ENCODE results near the gene NR1D1. TPM values are rescaled to one million over a fixed set of nuclear protein-coding genes. Genes with fewer than 3 reads are reported as not detected.

Gene NR1D1
- total RNA-seq, 1 experiment from 2014 or later, result 10.7 TPM

DNA sequence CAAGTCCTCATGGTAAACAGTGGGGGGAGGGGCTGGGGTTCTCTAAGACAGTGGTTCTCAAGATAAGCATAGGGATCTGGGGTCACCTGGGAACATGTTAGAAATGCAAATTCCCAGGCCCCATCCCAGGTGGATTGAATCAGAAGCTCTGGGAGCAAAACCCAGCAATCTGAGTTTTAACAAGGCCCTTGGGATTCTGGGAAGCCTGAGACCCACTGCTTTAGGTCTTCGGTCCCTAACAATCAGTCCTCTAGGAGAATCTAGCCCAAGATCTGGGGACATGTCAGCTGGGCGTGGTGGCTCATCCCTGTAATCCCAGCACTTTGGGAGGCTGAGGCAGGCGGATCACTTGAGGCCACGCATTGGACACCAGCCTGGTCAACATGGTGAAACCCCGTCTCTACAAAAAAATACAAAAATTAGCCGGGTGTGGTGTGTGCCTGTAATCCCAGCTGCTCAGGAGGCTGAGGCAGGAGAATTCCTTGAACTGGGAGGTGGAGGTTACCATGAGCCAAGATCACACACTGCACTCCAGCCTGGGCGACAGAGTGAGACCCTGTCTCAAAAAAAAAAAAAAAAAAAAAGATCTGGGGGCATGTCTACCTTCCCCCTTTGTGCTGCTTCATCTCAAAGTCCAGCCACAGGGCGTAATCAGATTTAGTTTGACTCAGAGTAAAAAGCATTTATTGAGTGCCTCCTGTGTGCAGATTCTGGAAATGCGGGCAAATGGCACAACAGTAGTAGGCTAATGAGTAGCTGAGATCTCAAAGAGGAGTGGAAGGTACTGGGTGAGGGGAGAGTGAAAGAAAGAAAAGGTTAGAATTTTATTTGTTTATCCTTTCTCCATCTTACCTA lies 8.8 kb upstream of the NR1D1 start:
- CTCF ChIA-PET, result no interaction called here
- Histone ChIP-seq H3K36me3 (ENCODE audit: low read depth) (no peaks in the 10 kb centered on the region), H3K27ac (no peak overlapping the region), H3K27me3 (ENCODE audit: insufficient read depth, low read depth) (no peaks in the 10 kb centered on the region), H3K9me2 (ENCODE audit: insufficient read depth) (no peaks in the 10 kb centered on the region), H3K4me1 (replicated peaks; ENCODE audit: insufficient read depth) (peaks cover 40% of the 10 kb centered on the region), H3K9me3 (ENCODE audit: insufficient read depth, low read depth) (no peaks in the 10 kb centered on the region), H3K4me3 (no peak overlapping the region), H3K4me2 (no peak overlapping the region), H2AFZ (no peak overlapping the region), H4K20me1 (ENCODE audit: insufficient read depth) (no peaks in the 10 kb centered on the region), H3F3A (ENCODE audit: insufficient read depth, low read depth) (peaks cover 9% of the 10 kb centered on the region; the same call in 1 of the 2 replicates), H3K79me2 (ENCODE audit: low read depth) (no peaks in the 10 kb centered on the region)
- POLR2A ChIA-PET (ENCODE audit: unreplicated experiment), result interaction anchor here (0.6 kb wide), 1 partner anchor 1342 kb away, joined by 5 read pairs; no protein-coding TSS in a partner anchor
- no TSS peak for BruUV-seq (replicated peaks)
- intact Hi-C loops (cut with micrococcal nuclease; ENCODE audit: unreplicated experiment), result no loop called here
- no peak for TF ChIP-seq EZH2 (IDR thresholded peaks at IDR 0.05; ENCODE audit: low read depth)
- TF ChIP-seq, protein P1, sequence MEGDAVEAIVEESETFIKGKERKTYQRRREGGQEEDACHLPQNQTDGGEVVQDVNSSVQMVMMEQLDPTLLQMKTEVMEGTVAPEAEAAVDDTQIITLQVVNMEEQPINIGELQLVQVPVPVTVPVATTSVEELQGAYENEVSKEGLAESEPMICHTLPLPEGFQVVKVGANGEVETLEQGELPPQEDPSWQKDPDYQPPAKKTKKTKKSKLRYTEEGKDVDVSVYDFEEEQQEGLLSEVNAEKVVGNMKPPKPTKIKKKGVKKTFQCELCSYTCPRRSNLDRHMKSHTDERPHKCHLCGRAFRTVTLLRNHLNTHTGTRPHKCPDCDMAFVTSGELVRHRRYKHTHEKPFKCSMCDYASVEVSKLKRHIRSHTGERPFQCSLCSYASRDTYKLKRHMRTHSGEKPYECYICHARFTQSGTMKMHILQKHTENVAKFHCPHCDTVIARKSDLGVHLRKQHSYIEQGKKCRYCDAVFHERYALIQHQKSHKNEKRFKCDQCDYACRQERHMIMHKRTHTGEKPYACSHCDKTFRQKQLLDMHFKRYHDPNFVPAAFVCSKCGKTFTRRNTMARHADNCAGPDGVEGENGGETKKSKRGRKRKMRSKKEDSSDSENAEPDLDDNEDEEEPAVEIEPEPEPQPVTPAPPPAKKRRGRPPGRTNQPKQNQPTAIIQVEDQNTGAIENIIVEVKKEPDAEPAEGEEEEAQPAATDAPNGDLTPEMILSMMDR (conservative IDR thresholded peaks at IDR 0.05), result no peak
- no peak for DNase-seq

DNA sequence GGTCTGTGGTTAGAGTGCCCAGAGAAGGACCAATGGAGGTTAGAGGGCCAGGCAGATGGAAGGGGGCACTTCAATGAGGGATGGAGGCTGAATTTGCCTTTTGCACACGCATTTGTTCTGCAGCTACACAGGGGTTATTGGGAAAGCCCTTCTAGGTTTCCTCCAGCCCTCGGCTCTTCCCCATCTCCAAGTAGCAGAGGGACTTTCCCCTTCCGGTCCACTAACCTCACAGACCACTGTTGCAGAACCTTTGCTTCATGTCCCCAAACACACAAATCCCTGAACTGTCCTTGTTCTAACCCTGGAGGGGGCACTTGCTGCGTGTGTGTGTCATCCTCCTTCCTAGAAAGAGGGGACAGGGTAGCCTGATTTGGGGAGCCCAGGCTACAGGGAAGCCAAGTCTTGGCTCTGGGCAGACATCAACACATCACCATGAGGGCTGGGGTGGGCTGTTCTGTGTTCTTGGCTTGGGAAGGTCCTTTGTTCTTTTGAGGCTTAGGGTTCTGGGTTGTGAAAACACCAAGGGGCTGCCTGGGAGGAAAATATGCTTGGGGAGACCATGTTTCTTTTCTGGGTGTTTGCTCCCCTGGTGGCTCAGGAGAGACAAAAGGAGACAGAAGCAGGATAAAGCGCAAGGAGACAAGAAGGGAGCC lies 7.3 kb upstream of the NR1D1 start:
- no peak for TF ChIP-seq EZH2 (IDR thresholded peaks at IDR 0.05; ENCODE audit: low read depth)
- TF ChIP-seq, protein P1 (conservative IDR thresholded peaks at IDR 0.05), result no peak
- no peak overlapping the region for H3K4me3 ChIP-seq
- H3K79me2 ChIP-seq (ENCODE audit: low read depth), result no peaks in the 10 kb centered on the region
- ChIA-PET CTCF (interaction anchor here (0.7 kb wide), 1 partner anchor 92 kb away, joined by 6 read pairs; no protein-coding TSS in a partner anchor), POLR2A (ENCODE audit: unreplicated experiment) (interaction anchor here (0.6 kb wide), 1 partner anchor 86 kb away, joined by 3 read pairs; no protein-coding TSS in a partner anchor)
- H3K27ac ChIP-seq, result no peak overlapping the region
- no peak overlapping the region for H3K4me2 ChIP-seq
- H3K9me2 ChIP-seq (ENCODE audit: insufficient read depth), result no peaks in the 10 kb centered on the region
- no peaks in the 10 kb centered on the region for H3K9me3 ChIP-seq (ENCODE audit: insufficient read depth, low read depth)
- no TSS peak for BruUV-seq (replicated peaks)
- DNase-seq, result no peak
- peaks cover 43% of the 10 kb centered on the region for H3K4me1 ChIP-seq (replicated peaks; ENCODE audit: insufficient read depth)
- no peaks in the 10 kb centered on the region for H3K36me3 ChIP-seq (ENCODE audit: low read depth)
- no peaks in the 10 kb centered on the region for H3F3A ChIP-seq (ENCODE audit: insufficient read depth, low read depth)
- no peak overlapping the region for H2AFZ ChIP-seq
- intact Hi-C loops (cut with micrococcal nuclease; ENCODE audit: unreplicated experiment), result no loop called here
- H3K27me3 ChIP-seq (ENCODE audit: insufficient read depth, low read depth), result no peaks in the 10 kb centered on the region
- no peaks in the 10 kb centered on the region for H4K20me1 ChIP-seq (ENCODE audit: insufficient read depth)

DNA sequence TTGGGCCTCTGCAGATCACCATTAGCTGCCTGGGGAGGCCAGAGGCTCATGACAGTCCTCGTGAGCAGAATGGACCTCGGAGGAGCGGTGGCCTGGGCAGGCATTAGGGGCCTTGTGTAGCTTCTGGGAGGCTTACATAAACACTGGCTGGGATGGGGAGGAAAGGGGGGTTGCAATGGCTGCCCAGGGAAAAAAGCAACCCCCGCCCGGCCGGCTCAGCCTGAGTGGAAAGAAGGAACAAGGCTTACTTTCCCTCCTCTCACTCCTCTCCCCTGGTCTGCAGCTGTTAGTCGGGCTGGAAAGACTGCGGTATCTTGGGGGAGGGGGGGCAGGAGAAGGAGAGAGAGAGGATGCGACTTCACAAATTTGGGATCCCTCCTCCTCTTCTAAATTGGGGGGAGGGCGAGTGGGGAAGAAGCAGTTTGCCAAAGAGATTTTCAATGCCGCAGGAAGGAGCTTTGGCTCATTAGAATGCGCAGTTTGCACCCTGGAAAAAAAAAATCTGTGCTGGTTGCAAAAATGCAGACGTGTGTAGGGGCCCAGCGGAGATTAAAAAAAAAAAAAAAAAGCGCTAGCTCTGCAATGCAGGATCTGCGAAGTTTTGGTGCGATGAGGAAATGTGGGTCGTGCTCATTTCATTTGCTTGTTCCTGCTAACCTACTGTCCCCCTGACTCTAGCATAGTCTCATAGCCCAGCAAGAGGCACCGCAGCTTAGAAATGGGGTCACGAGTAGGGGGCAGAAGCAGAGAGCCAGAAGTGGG lies 6.6 kb upstream of the NR1D1 start:
- no peak for TF ChIP-seq EZH2 (IDR thresholded peaks at IDR 0.05; ENCODE audit: low read depth)
- TF ChIP-seq, protein P1 (conservative IDR thresholded peaks at IDR 0.05), result no peak

More for the DNA sequence above, 6.6 kb upstream of the NR1D1 start:
- ChIA-PET POLR2A (ENCODE audit: unreplicated experiment) (interaction anchor here (0.6 kb wide), 1 partner anchor 85 kb away, joined by 3 read pairs; no protein-coding TSS in a partner anchor), CTCF (interaction anchor here (0.7 kb wide), 1 partner anchor 91 kb away, joined by 6 read pairs; no protein-coding TSS in a partner anchor)
- H3K9me2 ChIP-seq (ENCODE audit: insufficient read depth), result no peaks in the 10 kb centered on the region
- intact Hi-C loops (cut with micrococcal nuclease; ENCODE audit: unreplicated experiment), result no loop called here
- no peaks in the 10 kb centered on the region for H3K27me3 ChIP-seq (ENCODE audit: insufficient read depth, low read depth)
- H3K79me2 ChIP-seq (ENCODE audit: low read depth), result no peaks in the 10 kb centered on the region
- DNase-seq, result no peak
- no peak overlapping the region for H3K4me3 ChIP-seq
- H3K9me3 ChIP-seq (ENCODE audit: insufficient read depth, low read depth), result no peaks in the 10 kb centered on the region
- H2AFZ ChIP-seq, result no peak overlapping the region
- peaks cover 44% of the 10 kb centered on the region for H3K4me1 ChIP-seq (replicated peaks; ENCODE audit: insufficient read depth)
- H4K20me1 ChIP-seq (ENCODE audit: insufficient read depth), result no peaks in the 10 kb centered on the region
- H3K27ac ChIP-seq, result no peak overlapping the region
- peaks cover 1% of the 10 kb centered on the region for H3F3A ChIP-seq (ENCODE audit: insufficient read depth, low read depth)
- no peak overlapping the region for H3K4me2 ChIP-seq
- no TSS peak for BruUV-seq (replicated peaks)
- no peaks in the 10 kb centered on the region for H3K36me3 ChIP-seq (ENCODE audit: low read depth)
